ENCODE measurements around the gene ARFGEF3. TPM values are rescaled to one million over a fixed set of nuclear protein-coding genes. Genes with fewer than 3 reads are reported as not detected.

ARFGEF3 gene
- total RNA-seq, 1 experiment from 2014 or later, result 7.8 TPM

DNA sequence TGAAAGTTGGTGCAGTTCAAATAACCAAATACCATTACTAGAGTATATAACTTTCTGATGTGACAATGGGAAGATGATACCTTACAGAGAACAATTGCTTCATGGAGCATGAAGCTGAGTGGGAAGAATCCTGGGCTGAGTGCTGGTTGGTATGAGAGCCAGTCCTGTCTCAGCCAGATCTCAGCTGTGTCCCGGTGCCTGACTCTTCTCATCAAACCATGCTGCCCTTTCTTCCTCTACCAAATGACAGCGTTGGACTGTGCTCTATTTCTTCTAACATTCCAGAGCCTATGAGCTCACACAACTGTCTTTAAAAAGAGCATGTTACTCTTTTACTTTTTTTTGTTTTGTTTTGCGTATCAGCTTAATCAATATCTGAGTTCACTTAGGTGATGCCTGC lies 84.0 kb downstream of the ARFGEF3 start:
- Histone ChIP-seq H3K36me3 (ENCODE audit: low read depth, low read length) (no peaks in the 10 kb centered on the region), H3K27ac (ENCODE audit: low read length) (no peak overlapping the region), H3K4me2 (ENCODE audit: low read length) (no peak overlapping the region), H3K4me1 (ENCODE audit: insufficient read depth, low read length) (peaks cover 6% of the 10 kb centered on the region; the same call in 1 of the 2 replicates), H3K79me2 (ENCODE audit: low read length) (no peaks in the 10 kb centered on the region), H3K4me3 (ENCODE audit: low read length) (no peak overlapping the region), H3K9me3 (ENCODE audit: low read length) (no peaks in the 10 kb centered on the region), H3K27me3 (ENCODE audit: low read length) (no peaks in the 10 kb centered on the region), H2AFZ (ENCODE audit: low read length) (no peak overlapping the region), H3K9me2 (replicated peaks; ENCODE audit: low read length) (no peaks in the 10 kb centered on the region), H3K9ac (ENCODE audit: low read length) (no peak overlapping the region), H4K20me1 (ENCODE audit: low read length) (no peaks in the 10 kb centered on the region), H3F3A (ENCODE audit: low read length, unreplicated experiment) (no peaks in the 10 kb centered on the region)
- DNase-seq, result no peak
- intact Hi-C loops (cut with micrococcal nuclease), result no loop called here
- TF ChIP-seq EZH2phosphoT487 (IDR thresholded peaks at IDR 0.05; ENCODE audit: borderline replicate concordance, low read length) (no peak), EZH2 (IDR thresholded peaks at IDR 0.05; ENCODE audit: low read length, unreplicated experiment) (no peak)
- TF ChIP-seq, protein P1, sequence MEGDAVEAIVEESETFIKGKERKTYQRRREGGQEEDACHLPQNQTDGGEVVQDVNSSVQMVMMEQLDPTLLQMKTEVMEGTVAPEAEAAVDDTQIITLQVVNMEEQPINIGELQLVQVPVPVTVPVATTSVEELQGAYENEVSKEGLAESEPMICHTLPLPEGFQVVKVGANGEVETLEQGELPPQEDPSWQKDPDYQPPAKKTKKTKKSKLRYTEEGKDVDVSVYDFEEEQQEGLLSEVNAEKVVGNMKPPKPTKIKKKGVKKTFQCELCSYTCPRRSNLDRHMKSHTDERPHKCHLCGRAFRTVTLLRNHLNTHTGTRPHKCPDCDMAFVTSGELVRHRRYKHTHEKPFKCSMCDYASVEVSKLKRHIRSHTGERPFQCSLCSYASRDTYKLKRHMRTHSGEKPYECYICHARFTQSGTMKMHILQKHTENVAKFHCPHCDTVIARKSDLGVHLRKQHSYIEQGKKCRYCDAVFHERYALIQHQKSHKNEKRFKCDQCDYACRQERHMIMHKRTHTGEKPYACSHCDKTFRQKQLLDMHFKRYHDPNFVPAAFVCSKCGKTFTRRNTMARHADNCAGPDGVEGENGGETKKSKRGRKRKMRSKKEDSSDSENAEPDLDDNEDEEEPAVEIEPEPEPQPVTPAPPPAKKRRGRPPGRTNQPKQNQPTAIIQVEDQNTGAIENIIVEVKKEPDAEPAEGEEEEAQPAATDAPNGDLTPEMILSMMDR (conservative IDR thresholded peaks at IDR 0.05; ENCODE audit: low read depth, low read length), result no peak
- no TSS peak for BruUV-seq (replicated peaks)
- ChIA-PET CTCF (no interaction called here), POLR2A (ENCODE audit: unreplicated experiment) (no interaction called here)
- ATAC-seq, result no peak

DNA sequence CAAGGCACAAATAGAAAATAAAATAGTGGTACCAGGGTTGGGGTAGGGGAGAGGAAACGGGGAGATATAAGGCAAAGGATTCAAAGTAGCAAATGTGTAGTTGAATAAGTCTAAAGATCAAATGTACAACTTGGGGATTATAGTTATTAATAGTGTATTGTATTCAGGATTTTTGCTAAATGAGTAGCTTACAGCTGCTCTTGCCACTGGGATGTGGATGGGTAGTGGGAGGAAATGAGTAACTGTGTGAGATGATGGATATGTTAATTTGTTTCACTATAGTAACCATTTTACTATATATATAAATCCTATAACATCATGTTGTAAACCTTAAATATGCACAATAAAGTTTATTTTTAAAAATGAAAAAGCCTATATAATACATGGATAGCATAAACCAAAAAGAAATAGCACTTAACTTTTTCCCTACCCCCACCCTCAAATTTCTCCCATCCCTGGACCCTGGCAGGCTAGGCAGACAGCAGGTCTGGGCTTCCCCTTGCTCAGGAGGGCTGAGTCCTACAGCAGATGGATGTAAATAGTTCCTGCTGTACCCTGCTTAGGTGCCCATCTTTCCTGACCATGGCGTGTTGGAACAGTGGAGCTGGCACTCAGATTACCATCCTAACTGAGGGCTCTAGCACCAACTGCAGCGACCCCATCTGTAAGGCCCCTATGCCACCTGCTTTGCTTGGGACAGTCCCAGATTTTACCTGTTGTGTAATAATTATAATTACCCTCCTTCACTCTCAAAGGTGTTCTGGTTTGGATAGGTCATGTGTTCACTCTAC lies 85.1 kb downstream of the ARFGEF3 start:
- no TSS peak for BruUV-seq (replicated peaks)
- intact Hi-C loops (cut with micrococcal nuclease), result no loop called here
- H3K27ac ChIP-seq (ENCODE audit: low read length), result no peak overlapping the region
- H3K79me2 ChIP-seq (ENCODE audit: low read length), result no peaks in the 10 kb centered on the region
- H3K36me3 ChIP-seq (ENCODE audit: low read depth, low read length), result no peaks in the 10 kb centered on the region
- no peaks in the 10 kb centered on the region for H3K9me2 ChIP-seq (replicated peaks; ENCODE audit: low read length)
- H4K20me1 ChIP-seq (ENCODE audit: low read length), result no peaks in the 10 kb centered on the region
- no peaks in the 10 kb centered on the region for H3K9me3 ChIP-seq (ENCODE audit: low read length)
- ATAC-seq, result peak; percentile 46
- no peak for DNase-seq
- ChIA-PET POLR2A (ENCODE audit: unreplicated experiment) (no interaction called here), CTCF (no interaction called here)
- H2AFZ ChIP-seq (ENCODE audit: low read length), result no peak overlapping the region
- no peak overlapping the region for H3K4me2 ChIP-seq (ENCODE audit: low read length)
- H3F3A ChIP-seq (ENCODE audit: low read length, unreplicated experiment), result no peaks in the 10 kb centered on the region
- H3K4me3 ChIP-seq (ENCODE audit: low read length), result no peak overlapping the region
- no peak overlapping the region for H3K9ac ChIP-seq (ENCODE audit: low read length)
- H3K27me3 ChIP-seq (ENCODE audit: low read length), result no peaks in the 10 kb centered on the region
- peaks cover 6% of the 10 kb centered on the region; the same call in 1 of the 2 replicates for H3K4me1 ChIP-seq (ENCODE audit: insufficient read depth, low read length)
- TF ChIP-seq, protein P1 (conservative IDR thresholded peaks at IDR 0.05; ENCODE audit: low read depth, low read length), result no peak
- no peak for TF ChIP-seq EZH2phosphoT487 (IDR thresholded peaks at IDR 0.05; ENCODE audit: borderline replicate concordance, low read length)
- no peak for TF ChIP-seq EZH2 (IDR thresholded peaks at IDR 0.05; ENCODE audit: low read length, unreplicated experiment)

DNA sequence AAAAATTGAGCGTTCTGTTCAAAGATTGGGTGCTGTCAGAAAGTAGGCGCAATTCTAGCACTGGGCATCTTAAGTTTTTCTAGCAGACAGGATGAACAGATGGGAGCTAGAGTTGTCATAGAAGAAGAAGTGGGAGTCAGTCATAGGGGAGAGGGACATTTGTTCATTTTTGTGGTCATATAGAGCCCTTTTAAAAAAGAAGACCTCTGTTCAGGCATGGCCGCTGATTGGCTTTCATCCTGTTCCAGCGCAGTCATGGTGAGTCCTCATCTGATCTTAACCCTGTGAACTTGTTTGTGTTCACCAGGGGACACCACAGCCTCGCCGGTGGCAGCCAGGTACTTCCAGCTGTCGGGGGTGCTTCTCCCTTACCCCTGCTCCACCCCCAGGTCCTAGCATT lies 86.3 kb downstream of the ARFGEF3 start:
- CTCF ChIA-PET, result no interaction called here
- no TSS peak for BruUV-seq (replicated peaks)

More for the DNA sequence above, 86.3 kb downstream of the ARFGEF3 start:
- H3K36me3 ChIP-seq (ENCODE audit: low read depth, low read length), result no peaks in the 10 kb centered on the region
- DNase-seq, result no peak
- POLR2A ChIA-PET (ENCODE audit: unreplicated experiment), result no interaction called here
- intact Hi-C loops (cut with micrococcal nuclease), result no loop called here
- no peaks in the 10 kb centered on the region for H3K9me2 ChIP-seq (replicated peaks; ENCODE audit: low read length)
- TF ChIP-seq, protein P1 (conservative IDR thresholded peaks at IDR 0.05; ENCODE audit: low read depth, low read length), result no peak
- TF ChIP-seq EZH2 (IDR thresholded peaks at IDR 0.05; ENCODE audit: low read length, unreplicated experiment) (no peak), EZH2phosphoT487 (IDR thresholded peaks at IDR 0.05; ENCODE audit: borderline replicate concordance, low read length) (no peak)
- peaks cover 4% of the 10 kb centered on the region; the same call in 1 of the 2 replicates for H3K4me1 ChIP-seq (ENCODE audit: insufficient read depth, low read length)
- no peak overlapping the region for H3K27ac ChIP-seq (ENCODE audit: low read length)
- H3K4me2 ChIP-seq (ENCODE audit: low read length), result no peak overlapping the region
- H3K79me2 ChIP-seq (ENCODE audit: low read length), result no peaks in the 10 kb centered on the region
- no peak overlapping the region for H2AFZ ChIP-seq (ENCODE audit: low read length)
- no peaks in the 10 kb centered on the region for H3K27me3 ChIP-seq (ENCODE audit: low read length)
- H3K9ac ChIP-seq (ENCODE audit: low read length), result no peak overlapping the region
- H3K4me3 ChIP-seq (ENCODE audit: low read length), result no peak overlapping the region
- H3F3A ChIP-seq (ENCODE audit: low read length, unreplicated experiment), result no peaks in the 10 kb centered on the region
- no peaks in the 10 kb centered on the region for H4K20me1 ChIP-seq (ENCODE audit: low read length)
- no peak for ATAC-seq
- H3K9me3 ChIP-seq (ENCODE audit: low read length), result no peaks in the 10 kb centered on the region
